ENCODE measurements around the gene COG1. TPM values are rescaled to one million over a fixed set of nuclear protein-coding genes. Genes with fewer than 3 reads are reported as not detected.
A peak's percentile ranks its signal among the peaks of the same experiment; 100 is the strongest.

The COG1 gene
- total and polyA plus RNA-seq, 9 of the 15 experiments (the other 6 are each of a cell fraction or from before 2014, with no cell fraction given): 9.5 to 26.8 (median 12.9) TPM

DNA sequence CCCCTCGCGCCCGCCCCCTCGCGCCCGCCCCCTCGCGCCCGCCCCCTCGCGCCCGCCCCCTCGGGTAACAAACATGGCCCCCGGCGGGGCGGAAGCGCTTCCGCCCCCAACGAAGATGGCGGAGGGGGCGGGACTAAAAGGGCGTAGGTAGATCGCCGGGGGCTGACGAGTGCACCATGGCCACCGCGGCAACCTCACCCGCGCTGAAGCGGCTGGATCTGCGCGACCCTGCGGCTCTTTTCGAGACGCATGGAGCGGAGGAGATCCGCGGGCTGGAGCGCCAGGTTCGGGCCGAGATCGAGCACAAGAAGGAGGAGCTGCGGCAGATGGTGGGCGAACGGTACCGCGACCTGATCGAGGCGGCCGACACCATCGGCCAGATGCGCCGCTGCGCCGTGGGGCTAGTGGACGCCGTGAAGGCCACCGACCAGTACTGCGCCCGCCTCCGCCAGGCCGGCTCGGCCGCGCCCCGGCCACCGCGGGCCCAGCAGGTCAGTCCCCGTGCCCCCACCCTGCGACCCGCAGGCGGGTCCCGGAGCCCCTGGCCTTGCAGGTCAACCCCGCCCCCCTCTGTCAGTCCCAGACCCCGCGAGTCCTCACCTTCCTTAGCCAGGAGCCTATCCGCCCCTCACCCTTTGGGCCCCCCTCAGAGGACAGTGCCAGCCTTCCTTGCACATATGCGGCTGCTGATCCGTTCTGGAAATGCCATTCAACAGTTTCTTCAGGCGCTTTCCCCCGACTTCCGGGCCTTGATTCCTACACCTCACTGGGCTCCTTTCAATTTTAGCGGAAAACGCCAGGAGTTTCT is at the start of gene COG1 (continued):
- no peak for TF ChIP-seq SFPQ (IDR thresholded peaks at IDR 0.05; ENCODE audit: low read depth, low read length)
- no peak for TF ChIP-seq FOS (IDR thresholded peaks at IDR 0.05; ENCODE audit: extremely low read depth, insufficient read length)
- no peak for TF ChIP-seq WHSC1 (IDR thresholded peaks at IDR 0.05; ENCODE audit: low read length)
- TF ChIP-seq L3MBTL2 (IDR thresholded peaks at IDR 0.05): peak; percentile 9; the same call in 1 of the 2 replicates
- TF ChIP-seq, protein P1, sequence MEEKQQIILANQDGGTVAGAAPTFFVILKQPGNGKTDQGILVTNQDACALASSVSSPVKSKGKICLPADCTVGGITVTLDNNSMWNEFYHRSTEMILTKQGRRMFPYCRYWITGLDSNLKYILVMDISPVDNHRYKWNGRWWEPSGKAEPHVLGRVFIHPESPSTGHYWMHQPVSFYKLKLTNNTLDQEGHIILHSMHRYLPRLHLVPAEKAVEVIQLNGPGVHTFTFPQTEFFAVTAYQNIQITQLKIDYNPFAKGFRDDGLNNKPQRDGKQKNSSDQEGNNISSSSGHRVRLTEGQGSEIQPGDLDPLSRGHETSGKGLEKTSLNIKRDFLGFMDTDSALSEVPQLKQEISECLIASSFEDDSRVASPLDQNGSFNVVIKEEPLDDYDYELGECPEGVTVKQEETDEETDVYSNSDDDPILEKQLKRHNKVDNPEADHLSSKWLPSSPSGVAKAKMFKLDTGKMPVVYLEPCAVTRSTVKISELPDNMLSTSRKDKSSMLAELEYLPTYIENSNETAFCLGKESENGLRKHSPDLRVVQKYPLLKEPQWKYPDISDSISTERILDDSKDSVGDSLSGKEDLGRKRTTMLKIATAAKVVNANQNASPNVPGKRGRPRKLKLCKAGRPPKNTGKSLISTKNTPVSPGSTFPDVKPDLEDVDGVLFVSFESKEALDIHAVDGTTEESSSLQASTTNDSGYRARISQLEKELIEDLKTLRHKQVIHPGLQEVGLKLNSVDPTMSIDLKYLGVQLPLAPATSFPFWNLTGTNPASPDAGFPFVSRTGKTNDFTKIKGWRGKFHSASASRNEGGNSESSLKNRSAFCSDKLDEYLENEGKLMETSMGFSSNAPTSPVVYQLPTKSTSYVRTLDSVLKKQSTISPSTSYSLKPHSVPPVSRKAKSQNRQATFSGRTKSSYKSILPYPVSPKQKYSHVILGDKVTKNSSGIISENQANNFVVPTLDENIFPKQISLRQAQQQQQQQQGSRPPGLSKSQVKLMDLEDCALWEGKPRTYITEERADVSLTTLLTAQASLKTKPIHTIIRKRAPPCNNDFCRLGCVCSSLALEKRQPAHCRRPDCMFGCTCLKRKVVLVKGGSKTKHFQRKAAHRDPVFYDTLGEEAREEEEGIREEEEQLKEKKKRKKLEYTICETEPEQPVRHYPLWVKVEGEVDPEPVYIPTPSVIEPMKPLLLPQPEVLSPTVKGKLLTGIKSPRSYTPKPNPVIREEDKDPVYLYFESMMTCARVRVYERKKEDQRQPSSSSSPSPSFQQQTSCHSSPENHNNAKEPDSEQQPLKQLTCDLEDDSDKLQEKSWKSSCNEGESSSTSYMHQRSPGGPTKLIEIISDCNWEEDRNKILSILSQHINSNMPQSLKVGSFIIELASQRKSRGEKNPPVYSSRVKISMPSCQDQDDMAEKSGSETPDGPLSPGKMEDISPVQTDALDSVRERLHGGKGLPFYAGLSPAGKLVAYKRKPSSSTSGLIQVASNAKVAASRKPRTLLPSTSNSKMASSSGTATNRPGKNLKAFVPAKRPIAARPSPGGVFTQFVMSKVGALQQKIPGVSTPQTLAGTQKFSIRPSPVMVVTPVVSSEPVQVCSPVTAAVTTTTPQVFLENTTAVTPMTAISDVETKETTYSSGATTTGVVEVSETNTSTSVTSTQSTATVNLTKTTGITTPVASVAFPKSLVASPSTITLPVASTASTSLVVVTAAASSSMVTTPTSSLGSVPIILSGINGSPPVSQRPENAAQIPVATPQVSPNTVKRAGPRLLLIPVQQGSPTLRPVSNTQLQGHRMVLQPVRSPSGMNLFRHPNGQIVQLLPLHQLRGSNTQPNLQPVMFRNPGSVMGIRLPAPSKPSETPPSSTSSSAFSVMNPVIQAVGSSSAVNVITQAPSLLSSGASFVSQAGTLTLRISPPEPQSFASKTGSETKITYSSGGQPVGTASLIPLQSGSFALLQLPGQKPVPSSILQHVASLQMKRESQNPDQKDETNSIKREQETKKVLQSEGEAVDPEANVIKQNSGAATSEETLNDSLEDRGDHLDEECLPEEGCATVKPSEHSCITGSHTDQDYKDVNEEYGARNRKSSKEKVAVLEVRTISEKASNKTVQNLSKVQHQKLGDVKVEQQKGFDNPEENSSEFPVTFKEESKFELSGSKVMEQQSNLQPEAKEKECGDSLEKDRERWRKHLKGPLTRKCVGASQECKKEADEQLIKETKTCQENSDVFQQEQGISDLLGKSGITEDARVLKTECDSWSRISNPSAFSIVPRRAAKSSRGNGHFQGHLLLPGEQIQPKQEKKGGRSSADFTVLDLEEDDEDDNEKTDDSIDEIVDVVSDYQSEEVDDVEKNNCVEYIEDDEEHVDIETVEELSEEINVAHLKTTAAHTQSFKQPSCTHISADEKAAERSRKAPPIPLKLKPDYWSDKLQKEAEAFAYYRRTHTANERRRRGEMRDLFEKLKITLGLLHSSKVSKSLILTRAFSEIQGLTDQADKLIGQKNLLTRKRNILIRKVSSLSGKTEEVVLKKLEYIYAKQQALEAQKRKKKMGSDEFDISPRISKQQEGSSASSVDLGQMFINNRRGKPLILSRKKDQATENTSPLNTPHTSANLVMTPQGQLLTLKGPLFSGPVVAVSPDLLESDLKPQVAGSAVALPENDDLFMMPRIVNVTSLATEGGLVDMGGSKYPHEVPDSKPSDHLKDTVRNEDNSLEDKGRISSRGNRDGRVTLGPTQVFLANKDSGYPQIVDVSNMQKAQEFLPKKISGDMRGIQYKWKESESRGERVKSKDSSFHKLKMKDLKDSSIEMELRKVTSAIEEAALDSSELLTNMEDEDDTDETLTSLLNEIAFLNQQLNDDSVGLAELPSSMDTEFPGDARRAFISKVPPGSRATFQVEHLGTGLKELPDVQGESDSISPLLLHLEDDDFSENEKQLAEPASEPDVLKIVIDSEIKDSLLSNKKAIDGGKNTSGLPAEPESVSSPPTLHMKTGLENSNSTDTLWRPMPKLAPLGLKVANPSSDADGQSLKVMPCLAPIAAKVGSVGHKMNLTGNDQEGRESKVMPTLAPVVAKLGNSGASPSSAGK (IDR thresholded peaks at IDR 0.05): no peak
- TF ChIP-seq, protein P2, sequence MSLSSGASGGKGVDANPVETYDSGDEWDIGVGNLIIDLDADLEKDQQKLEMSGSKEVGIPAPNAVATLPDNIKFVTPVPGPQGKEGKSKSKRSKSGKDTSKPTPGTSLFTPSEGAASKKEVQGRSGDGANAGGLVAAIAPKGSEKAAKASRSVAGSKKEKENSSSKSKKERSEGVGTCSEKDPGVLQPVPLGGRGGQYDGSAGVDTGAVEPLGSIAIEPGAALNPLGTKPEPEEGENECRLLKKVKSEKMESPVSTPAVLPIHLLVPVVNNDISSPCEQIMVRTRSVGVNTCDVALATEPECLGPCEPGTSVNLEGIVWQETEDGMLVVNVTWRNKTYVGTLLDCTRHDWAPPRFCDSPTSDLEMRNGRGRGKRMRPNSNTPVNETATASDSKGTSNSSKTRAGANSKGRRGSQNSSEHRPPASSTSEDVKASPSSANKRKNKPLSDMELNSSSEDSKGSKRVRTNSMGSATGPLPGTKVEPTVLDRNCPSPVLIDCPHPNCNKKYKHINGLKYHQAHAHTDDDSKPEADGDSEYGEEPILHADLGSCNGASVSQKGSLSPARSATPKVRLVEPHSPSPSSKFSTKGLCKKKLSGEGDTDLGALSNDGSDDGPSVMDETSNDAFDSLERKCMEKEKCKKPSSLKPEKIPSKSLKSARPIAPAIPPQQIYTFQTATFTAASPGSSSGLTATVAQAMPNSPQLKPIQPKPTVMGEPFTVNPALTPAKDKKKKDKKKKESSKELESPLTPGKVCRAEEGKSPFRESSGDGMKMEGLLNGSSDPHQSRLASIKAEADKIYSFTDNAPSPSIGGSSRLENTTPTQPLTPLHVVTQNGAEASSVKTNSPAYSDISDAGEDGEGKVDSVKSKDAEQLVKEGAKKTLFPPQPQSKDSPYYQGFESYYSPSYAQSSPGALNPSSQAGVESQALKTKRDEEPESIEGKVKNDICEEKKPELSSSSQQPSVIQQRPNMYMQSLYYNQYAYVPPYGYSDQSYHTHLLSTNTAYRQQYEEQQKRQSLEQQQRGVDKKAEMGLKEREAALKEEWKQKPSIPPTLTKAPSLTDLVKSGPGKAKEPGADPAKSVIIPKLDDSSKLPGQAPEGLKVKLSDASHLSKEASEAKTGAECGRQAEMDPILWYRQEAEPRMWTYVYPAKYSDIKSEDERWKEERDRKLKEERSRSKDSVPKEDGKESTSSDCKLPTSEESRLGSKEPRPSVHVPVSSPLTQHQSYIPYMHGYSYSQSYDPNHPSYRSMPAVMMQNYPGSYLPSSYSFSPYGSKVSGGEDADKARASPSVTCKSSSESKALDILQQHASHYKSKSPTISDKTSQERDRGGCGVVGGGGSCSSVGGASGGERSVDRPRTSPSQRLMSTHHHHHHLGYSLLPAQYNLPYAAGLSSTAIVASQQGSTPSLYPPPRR (CRISPR knock-in tag; IDR thresholded peaks at IDR 0.05; ENCODE audit: borderline replicate concordance): no peak
- no peak for TF ChIP-seq MTF1 (CRISPR knock-in tag; IDR thresholded peaks at IDR 0.05; ENCODE audit: borderline replicate concordance)
- TF ChIP-seq TFAM (CRISPR knock-in tag; conservative IDR thresholded peaks at IDR 0.05): no peak

Measured in K562 (cell line).